Tibial artery (tissue), 4 donors: ENCODE data around the gene FZR1.

ENCODE experiments used
- DNase-seq, 2 donors: peaks; one replicate each; pipeline ENCODE4 v3.0.0-alpha.2; 2019
- H3K27ac ChIP-seq, 2 donors: fragments of 200-600 bp; sonication (generic) in 1 of 2; 1 replicate in 1 of 2; 2 replicates in 1 of 2; pipeline ENCODE4 v1.5.1; 2018 to 2019; ENCODE audit warnings: mild to moderate bottlenecking in 1 of 2
- H3K27me3 ChIP-seq, 2 donors: fragments of 200-600 bp; sonication (generic) in 1 of 2; one replicate each; pipeline versions ENCODE4 v1.5.1 to v1.6.0; 2016 to 2019
- H3K36me3 ChIP-seq, 3 donors: fragments of 200-600 bp; sonication (generic) in 2 of 3; one replicate each; pipeline ENCODE4 v1.5.1; 2016 to 2019; ENCODE audit warnings: mild to moderate bottlenecking in 2 of 3
- H3K4me1 ChIP-seq, 4 donors: fragments of 200-600 bp; sonication (generic) in 2 of 4; 1 replicate in 3 of 4; 2 replicates in 1 of 4; pipeline ENCODE4 v1.5.1; 2016 to 2019
- H3K4me3 ChIP-seq, 2 donors: fragments of 200-600 bp; sonication (generic) in 1 of 2; 1 replicate in 1 of 2; 2 replicates in 1 of 2; pipeline ENCODE4 v1.5.1; 2018 to 2019; ENCODE audit warnings: mild to moderate bottlenecking in 2 of 2
- H3K9me3 ChIP-seq, 3 donors: fragments of 200-600 bp; sonication (generic) in 1 of 3; one replicate each; pipeline ENCODE4 v1.5.1; 2016 to 2019
- CTCF ChIP-seq, 2 experiments: fragments of 200-600 bp in 1 of 2; fragments of 450-650 bp in 1 of 2; IDR thresholded peaks; one replicate each; pipeline ENCODE4 v1.5.1; 2017 to 2019; ENCODE audit warnings: antibody characterized with exemption in 2 of 2, mild to moderate bottlenecking in 1 of 2, moderate library complexity in 1 of 2
- intact Hi-C: fragments of 100-400 bp; cut with DNase I; formaldehyde crosslinking; loops from one replicate; pipeline ENCODE4 v1.15.0; 2023; ENCODE audit warnings: low total_unique reads

Gene FZR1

GRCh38 chr19:3505598-3506383 lies at the start of gene FZR1:
TSS of gene FZR1 (plus strand) at chr19:3506311. CDS start at chr19:3522990, 16,679 bp downstream.
- Histone ChIP-seq H3K27me3 (no peaks in the 10 kb centered on the region), H3K36me3 (peaks cover 0 to 21% (median 3%) of the 10 kb centered on the region in 3 donors), H3K4me3 (peak within 1 kb of the TSS; percentile 96 to 100), H3K4me1 (peaks cover 0 to 36% (median 23%) of the 10 kb centered on the region in 4 donors), H3K9me3 (no peaks in the 10 kb centered on the region), H3K27ac (peak within 1 kb of the TSS; percentile 83 to 95)
- peak; percentile 99 for DNase-seq
- intact Hi-C loops = no loop called here
- TF ChIP-seq CTCF (IDR thresholded peaks at IDR 0.05) = no peak

- TF ChIP-seq CTCF (IDR thresholded peaks at IDR 0.05) = no peak
- Histone ChIP-seq H3K4me1 (peaks cover 4 to 61% (median 57%) of the 10 kb centered on the region in 4 donors), H3K9me3 (no peaks in the 10 kb centered on the region), H3K27me3 (no peaks in the 10 kb centered on the region), H3K4me3 (no peak overlapping the region), H3K27ac (peak overlapping the region; percentile 94 to 98), H3K36me3 (peaks cover 39 to 67% (median 52%) of the 10 kb centered on the region in 3 donors)
- DNase-seq = no peak
- intact Hi-C loops = no loop called here
Observed at GRCh38 chr19:3456925-3457527, 49.1 kb upstream of the FZR1 start.

- TF ChIP-seq CTCF (IDR thresholded peaks at IDR 0.05) = no peak
- DNase-seq = peak; percentile 38 to 84
- H3K36me3 ChIP-seq = peaks cover 38 to 64% (median 47%) of the 10 kb centered on the region in 3 donors
Observed at GRCh38 chr19:3457528-3458228, 48.4 kb upstream of the FZR1 start.

GRCh38 chr19:3458229-3459088 lies 47.7 kb upstream of the FZR1 start:
- Histone ChIP-seq H3K36me3 (peaks cover 37 to 64% (median 47%) of the 10 kb centered on the region in 3 donors), H3K9me3 (no peaks in the 10 kb centered on the region), H3K4me1 (peaks cover 4 to 61% (median 57%) of the 10 kb centered on the region in 4 donors), H3K27me3 (no peaks in the 10 kb centered on the region), H3K27ac (peak overlapping the region; percentile 94 to 98), H3K4me3 (peak overlapping the region; percentile 6 to 24)
- TF ChIP-seq CTCF (IDR thresholded peaks at IDR 0.05) = no peak
- DNase-seq = no peak
- intact Hi-C loops = no loop called here

More at GRCh38 chr19:3457528-3458228, 48.4 kb upstream of the FZR1 start:
- Histone ChIP-seq H3K27me3 (no peaks in the 10 kb centered on the region), H3K4me3 (no peak overlapping the region), H3K27ac (peak overlapping the region; percentile 94 to 98), H3K9me3 (no peaks in the 10 kb centered on the region), H3K4me1 (peaks cover 4 to 61% (median 51%) of the 10 kb centered on the region in 4 donors)
- intact Hi-C loops = no loop called here
